ENCODE measurements around the gene ATP8A1. TPM values are rescaled to one million over a fixed set of nuclear protein-coding genes. Genes with fewer than 3 reads are reported as not detected.

ATP8A1 gene
- total RNA-seq, 4 donors from 2014 or later: 21.3 to 34.7 (median 25.9) TPM

DNA sequence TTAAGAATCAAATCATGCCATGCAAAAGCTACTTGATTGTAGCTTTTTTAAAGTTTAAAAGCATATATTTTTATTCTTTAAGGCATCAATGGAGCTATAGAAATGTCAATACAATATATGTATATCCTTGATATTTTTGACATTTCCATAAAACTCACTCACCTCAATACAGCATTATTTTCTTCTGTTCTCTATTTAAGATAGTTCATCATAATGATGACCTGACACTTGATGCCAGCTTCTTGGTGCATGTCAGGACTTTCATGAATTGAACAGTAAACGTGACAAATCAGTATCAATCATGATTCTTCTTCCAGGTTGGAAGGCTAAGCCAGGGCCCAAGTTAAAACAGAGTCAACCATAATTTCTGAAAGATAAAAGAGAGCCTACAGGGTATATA, 33.6 kb upstream of the ATP8A1 start:
- TF ChIP-seq, protein P1, sequence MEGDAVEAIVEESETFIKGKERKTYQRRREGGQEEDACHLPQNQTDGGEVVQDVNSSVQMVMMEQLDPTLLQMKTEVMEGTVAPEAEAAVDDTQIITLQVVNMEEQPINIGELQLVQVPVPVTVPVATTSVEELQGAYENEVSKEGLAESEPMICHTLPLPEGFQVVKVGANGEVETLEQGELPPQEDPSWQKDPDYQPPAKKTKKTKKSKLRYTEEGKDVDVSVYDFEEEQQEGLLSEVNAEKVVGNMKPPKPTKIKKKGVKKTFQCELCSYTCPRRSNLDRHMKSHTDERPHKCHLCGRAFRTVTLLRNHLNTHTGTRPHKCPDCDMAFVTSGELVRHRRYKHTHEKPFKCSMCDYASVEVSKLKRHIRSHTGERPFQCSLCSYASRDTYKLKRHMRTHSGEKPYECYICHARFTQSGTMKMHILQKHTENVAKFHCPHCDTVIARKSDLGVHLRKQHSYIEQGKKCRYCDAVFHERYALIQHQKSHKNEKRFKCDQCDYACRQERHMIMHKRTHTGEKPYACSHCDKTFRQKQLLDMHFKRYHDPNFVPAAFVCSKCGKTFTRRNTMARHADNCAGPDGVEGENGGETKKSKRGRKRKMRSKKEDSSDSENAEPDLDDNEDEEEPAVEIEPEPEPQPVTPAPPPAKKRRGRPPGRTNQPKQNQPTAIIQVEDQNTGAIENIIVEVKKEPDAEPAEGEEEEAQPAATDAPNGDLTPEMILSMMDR (IDR thresholded peaks at IDR 0.05): no peak
- no peak for TF ChIP-seq POLR2A (IDR thresholded peaks at IDR 0.05)
- Histone ChIP-seq H3K27ac (no peak overlapping the region), H3K9me3 (no peaks in the 10 kb centered on the region), H3K36me3 (no peaks in the 10 kb centered on the region), H3K27me3 (no peaks in the 10 kb centered on the region), H3K4me1 (no peaks in the 10 kb centered on the region), H3K4me3 (no peak overlapping the region)
- intact Hi-C loops (cut with DNase I; ENCODE audit: low total_unique reads): no loop called here
- DNase-seq: no peak

DNA sequence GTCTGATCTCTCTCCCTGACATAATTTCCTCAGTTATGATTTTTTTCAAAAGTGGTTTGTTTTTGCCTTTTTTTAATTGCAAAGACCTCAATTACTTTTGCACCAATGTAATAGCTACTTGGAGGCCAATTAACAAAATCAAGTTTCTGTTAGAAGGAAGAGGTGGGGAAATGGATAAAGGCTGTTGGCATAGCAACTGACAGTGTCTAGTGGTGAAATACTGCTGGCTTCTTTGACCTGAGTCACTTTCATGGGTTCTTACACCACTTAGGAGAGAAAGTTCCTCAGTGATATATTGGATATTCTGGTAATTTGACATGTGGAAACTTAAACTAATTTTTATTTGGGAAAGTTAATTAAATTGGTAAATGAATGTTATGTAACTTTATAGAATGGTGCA, 26.5 kb upstream of the ATP8A1 start:
- H3K27ac ChIP-seq: no peak overlapping the region
- no peaks in the 10 kb centered on the region for H3K9me3 ChIP-seq
- H3K36me3 ChIP-seq: no peaks in the 10 kb centered on the region
- intact Hi-C loops (cut with DNase I; ENCODE audit: low total_unique reads): no loop called here
- TF ChIP-seq, protein P1 (IDR thresholded peaks at IDR 0.05): no peak
- no peak for TF ChIP-seq POLR2A (IDR thresholded peaks at IDR 0.05)
- H3K4me1 ChIP-seq: no peaks in the 10 kb centered on the region
- no peak for DNase-seq
- H3K27me3 ChIP-seq: no peaks in the 10 kb centered on the region
- no peak overlapping the region for H3K4me3 ChIP-seq

DNA sequence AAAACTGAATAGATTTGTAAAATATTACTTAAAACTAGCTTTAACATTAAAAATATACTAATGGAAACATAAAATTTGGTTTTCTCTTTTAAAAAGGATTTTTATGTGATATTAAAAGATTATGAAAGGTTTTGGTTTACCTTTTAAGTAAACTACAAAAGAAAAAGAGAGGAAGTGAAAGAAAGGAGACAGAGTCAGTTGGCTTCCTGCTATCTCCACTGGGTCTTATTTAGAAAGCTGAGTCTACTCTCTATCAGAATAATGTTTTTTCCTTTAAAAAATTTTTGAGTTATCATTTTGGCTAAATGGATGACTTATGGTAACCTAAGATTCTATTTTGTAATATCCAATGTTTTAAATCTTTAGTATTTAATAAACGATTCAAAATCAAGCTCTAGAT, 21.6 kb upstream of the ATP8A1 start:
- Histone ChIP-seq H3K27me3 (no peaks in the 10 kb centered on the region), H3K4me3 (no peak overlapping the region), H3K36me3 (no peaks in the 10 kb centered on the region), H3K9me3 (no peaks in the 10 kb centered on the region), H3K27ac (no peak overlapping the region), H3K4me1 (no peaks in the 10 kb centered on the region)
- TF ChIP-seq, protein P1 (IDR thresholded peaks at IDR 0.05): no peak
- no peak for TF ChIP-seq POLR2A (IDR thresholded peaks at IDR 0.05)
- DNase-seq: no peak
- intact Hi-C loops (cut with DNase I; ENCODE audit: low total_unique reads): no loop called here

DNA sequence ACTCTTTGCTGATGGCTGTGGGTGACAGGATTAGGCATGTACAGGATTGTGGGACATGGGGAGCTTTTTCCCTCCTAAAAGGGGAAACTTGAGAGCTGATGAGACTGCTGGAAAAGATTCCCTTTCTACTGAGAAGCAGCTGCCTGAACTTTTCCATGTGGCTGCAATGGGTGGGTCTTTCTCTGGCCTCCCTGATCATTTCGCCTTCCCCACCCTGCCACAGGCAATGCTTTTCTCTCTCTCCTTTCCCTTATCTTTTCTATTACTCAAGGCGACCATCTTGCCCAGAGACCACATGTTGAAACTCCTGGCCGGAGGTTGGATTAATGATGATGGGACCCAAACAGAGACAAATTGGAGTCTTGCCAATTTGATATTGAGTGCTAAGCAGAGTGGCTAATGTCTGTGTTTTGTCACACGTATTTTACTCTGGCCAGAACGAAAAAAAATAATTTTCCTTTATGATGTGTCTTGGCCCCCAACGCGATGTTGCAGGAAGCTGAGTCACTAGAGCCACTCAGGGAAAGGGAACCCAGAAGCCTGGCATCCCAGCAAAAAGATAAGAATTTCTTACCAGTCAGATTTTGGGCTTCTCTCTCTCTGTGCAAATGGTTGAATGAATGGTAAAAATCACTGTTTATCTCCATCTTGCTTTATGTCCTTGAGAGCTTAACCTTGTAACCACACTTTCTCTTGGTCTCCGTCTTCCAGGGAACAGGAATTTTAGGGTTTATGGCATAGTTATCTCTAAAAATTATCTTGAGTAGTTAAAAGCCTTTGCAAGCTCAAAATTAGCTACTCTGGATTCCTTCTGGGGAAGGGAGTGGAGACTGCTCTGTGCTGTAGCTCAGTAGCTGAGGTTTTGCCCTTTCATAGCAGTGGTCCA, 19.4 kb upstream of the ATP8A1 start:
- Histone ChIP-seq H3K4me3 (no peak overlapping the region), H3K27ac (no peak overlapping the region), H3K27me3 (no peaks in the 10 kb centered on the region), H3K36me3 (no peaks in the 10 kb centered on the region), H3K9me3 (no peaks in the 10 kb centered on the region), H3K4me1 (no peaks in the 10 kb centered on the region)
- intact Hi-C loops (cut with DNase I; ENCODE audit: low total_unique reads): no loop called here
- no peak for TF ChIP-seq POLR2A (IDR thresholded peaks at IDR 0.05)
- TF ChIP-seq, protein P1 (IDR thresholded peaks at IDR 0.05): no peak
- DNase-seq: no peak

DNA sequence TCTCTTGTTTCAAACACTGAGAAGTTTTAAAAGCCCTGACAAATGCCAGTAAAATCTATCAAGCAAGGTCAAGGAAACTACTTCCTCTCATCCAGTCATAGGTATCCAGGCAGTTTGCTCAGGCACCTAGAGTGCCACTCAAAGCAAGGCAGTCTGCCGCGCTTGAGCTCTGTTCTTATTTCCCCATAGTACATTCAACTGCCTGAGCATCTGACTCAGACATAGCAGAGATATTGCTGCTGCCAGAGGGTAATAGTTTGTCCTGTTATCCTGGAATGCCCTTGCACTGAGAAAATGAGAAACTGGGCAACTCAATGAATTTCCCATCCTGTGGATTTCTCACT, 16.1 kb upstream of the ATP8A1 start:
- Histone ChIP-seq H3K4me3 (no peak overlapping the region), H3K27ac (no peak overlapping the region), H3K4me1 (no peaks in the 10 kb centered on the region), H3K27me3 (peaks cover 0 to 6% of the 10 kb centered on the region in 2 donors), H3K36me3 (no peaks in the 10 kb centered on the region), H3K9me3 (no peaks in the 10 kb centered on the region)
- DNase-seq: no peak
- TF ChIP-seq, protein P1 (IDR thresholded peaks at IDR 0.05): no peak
- no peak for TF ChIP-seq POLR2A (IDR thresholded peaks at IDR 0.05)
- intact Hi-C loops (cut with DNase I; ENCODE audit: low total_unique reads): no loop called here
